Measurements from ENCODE around the gene CERS2.

DNA sequence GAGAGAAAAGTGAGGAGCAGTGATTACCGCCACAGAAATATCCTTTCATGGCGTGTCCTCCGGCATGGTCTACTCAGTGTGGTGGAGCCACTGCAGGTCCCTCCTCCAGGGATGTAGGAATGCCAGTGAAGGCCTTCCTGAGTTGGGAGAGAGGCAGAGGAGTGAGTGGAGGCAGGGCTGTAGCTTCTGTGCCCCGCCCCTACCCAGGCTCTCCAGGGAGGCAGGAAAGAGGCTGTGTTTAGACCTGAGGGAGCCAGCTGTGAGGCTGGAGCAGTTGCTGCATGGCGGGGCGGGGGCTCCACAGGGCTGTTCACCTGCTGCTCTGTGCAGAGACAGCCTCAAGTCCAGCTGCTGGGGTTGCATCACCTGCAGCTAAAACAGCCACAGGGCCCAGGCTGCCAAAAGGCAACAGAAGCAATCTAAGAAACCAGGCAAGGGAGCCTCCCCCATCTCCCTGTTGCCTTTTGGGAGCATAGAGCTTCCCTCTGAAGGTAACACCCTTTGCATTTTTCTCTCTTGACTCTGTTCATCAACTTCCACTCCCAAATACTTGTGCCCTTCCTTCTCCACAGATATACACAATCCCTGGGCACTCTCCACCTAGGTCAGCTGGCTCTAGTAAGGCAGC, 6.7 kb upstream of the CERS2 start:
- TF ChIP-seq, protein P1, sequence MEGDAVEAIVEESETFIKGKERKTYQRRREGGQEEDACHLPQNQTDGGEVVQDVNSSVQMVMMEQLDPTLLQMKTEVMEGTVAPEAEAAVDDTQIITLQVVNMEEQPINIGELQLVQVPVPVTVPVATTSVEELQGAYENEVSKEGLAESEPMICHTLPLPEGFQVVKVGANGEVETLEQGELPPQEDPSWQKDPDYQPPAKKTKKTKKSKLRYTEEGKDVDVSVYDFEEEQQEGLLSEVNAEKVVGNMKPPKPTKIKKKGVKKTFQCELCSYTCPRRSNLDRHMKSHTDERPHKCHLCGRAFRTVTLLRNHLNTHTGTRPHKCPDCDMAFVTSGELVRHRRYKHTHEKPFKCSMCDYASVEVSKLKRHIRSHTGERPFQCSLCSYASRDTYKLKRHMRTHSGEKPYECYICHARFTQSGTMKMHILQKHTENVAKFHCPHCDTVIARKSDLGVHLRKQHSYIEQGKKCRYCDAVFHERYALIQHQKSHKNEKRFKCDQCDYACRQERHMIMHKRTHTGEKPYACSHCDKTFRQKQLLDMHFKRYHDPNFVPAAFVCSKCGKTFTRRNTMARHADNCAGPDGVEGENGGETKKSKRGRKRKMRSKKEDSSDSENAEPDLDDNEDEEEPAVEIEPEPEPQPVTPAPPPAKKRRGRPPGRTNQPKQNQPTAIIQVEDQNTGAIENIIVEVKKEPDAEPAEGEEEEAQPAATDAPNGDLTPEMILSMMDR (IDR thresholded peaks at IDR 0.05; ENCODE audit: control extremely low read depth in 1 of 3, insufficient read depth in 1 of 3, low read depth in 1 of 3, low read length in 3 of 3), result no peak; a peak in 1 of 4 replicates
- peak; percentile 69 to 72; a peak in 2 of 3 replicates for TF ChIP-seq POLR2A (IDR thresholded peaks at IDR 0.05; ENCODE audit: control extremely low read depth in 1 of 2, low read depth in 2 of 2, low read length in 2 of 2)
- TF ChIP-seq YY1 (IDR thresholded peaks at IDR 0.05; ENCODE audit: low read depth, low read length), result no peak
- no peak for TF ChIP-seq JUND (IDR thresholded peaks at IDR 0.05; ENCODE audit: low read length)
- TF ChIP-seq EZH2 (IDR thresholded peaks at IDR 0.05; ENCODE audit: low read depth, low read length, severe bottlenecking), result peak; percentile 8
- no peak for TF ChIP-seq SP2 (IDR thresholded peaks at IDR 0.05; ENCODE audit: low read length)
- TF ChIP-seq, protein P2, sequence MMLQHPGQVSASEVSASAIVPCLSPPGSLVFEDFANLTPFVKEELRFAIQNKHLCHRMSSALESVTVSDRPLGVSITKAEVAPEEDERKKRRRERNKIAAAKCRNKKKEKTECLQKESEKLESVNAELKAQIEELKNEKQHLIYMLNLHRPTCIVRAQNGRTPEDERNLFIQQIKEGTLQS (IDR thresholded peaks at IDR 0.05; ENCODE audit: insufficient read depth, low read depth, low read length), result 0 out of 2 replicates have a peak, but pooled peaks have one; percentile 20
- TF ChIP-seq TBP (IDR thresholded peaks at IDR 0.05; ENCODE audit: low read depth, low read length), result peak; percentile 74
- no peak for TF ChIP-seq GABPA (IDR thresholded peaks at IDR 0.05; ENCODE audit: borderline replicate concordance, insufficient read depth, low read length)
- TF ChIP-seq, protein P3, sequence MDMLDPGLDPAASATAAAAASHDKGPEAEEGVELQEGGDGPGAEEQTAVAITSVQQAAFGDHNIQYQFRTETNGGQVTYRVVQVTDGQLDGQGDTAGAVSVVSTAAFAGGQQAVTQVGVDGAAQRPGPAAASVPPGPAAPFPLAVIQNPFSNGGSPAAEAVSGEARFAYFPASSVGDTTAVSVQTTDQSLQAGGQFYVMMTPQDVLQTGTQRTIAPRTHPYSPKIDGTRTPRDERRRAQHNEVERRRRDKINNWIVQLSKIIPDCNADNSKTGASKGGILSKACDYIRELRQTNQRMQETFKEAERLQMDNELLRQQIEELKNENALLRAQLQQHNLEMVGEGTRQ (IDR thresholded peaks at IDR 0.05; ENCODE audit: low read length), result no peak
- TF ChIP-seq RAD21 (IDR thresholded peaks at IDR 0.05 in 1 of 2, conservative IDR thresholded peaks at IDR 0.05 in 1 of 2; ENCODE audit: low read depth in 2 of 2, low read length in 2 of 2), result no peak
- TF ChIP-seq NRF1 (IDR thresholded peaks at IDR 0.05; ENCODE audit: low read depth, low read length), result no peak

Measured in H1 (cell line).